Left lung (tissue), 10 donors: ENCODE measurements around the gene RFWD3. TPM values are rescaled to one million over a fixed set of nuclear protein-coding genes. Genes with fewer than 3 reads are reported as not detected.

Experiments
- ATAC-seq: fragments of 200-7000 bp; cut with Tn5 transposase; one replicate; pipeline ENCODE4 v1.9.1; 2020; ENCODE audit warnings: moderate library complexity
- DNase-seq, 4 donors: peaks; one replicate each; pipeline ENCODE4 v3.0.0-alpha.2; 2013 to 2020
- H3K27ac ChIP-seq, 2 donors: fragments of 200-600 bp; sonication (generic) in 1 of 2; one replicate each; pipeline versions ENCODE4 v1.5.0 to v1.8.0; 2020 to 2021
- H3K27me3 ChIP-seq, 2 donors: fragments of 200-600 bp; sonication (generic) in 1 of 2; one replicate each; pipeline versions ENCODE4 v1.5.0 to v1.8.0; 2020 to 2021
- H3K36me3 ChIP-seq, 2 donors: fragments of 200-600 bp; sonication (generic) in 1 of 2; one replicate each; pipeline versions ENCODE4 v1.5.0 to v1.8.0; 2020 to 2021
- H3K4me1 ChIP-seq, 2 donors: fragments of 200-600 bp; one replicate each; pipeline ENCODE4 v1.8.0; 2021
- H3K4me3 ChIP-seq, 2 donors: fragments of 200-600 bp; sonication (generic) in 1 of 2; one replicate each; pipeline versions ENCODE4 v1.5.0 to v1.8.0; 2020 to 2021; ENCODE audit warnings: mild to moderate bottlenecking in 1 of 2
- H3K9me3 ChIP-seq, 2 donors: fragments of 200-600 bp; sonication (generic) in 1 of 2; one replicate each; pipeline versions ENCODE4 v1.5.0 to v1.8.0; 2020 to 2021
- intact Hi-C, 2 donors: fragments of 100-400 bp; cut with DNase I; formaldehyde crosslinking; loops; one replicate each; pipeline versions ENCODE4 v1.11.2 to v1.14.2; 2022
- polyA plus RNA-seq, 6 donors: library from polyadenylated mRNA; unstranded; fragments of 120-200 nt; gene quantifications; one replicate each; pipeline ENCODE4 v1.2.1, GENCODE V29; 2013; ENCODE audit not compliant: insufficient read length in 6 of 6
- total RNA-seq, 2 donors: library from RNA; stranded (reverse); fragmentation: NEBNext Ultra II Directional; extraction: Animal tissue kit (Norgen Biotek cat#: 25700); gene quantifications; one replicate each; pipeline ENCODE4 v1.2.1, GENCODE V29; 2021
- TF ChIP-seq, protein P1 (sequence below), 2 donors: fragments of 200-600 bp; sonication (generic) in 1 of 2; IDR thresholded peaks; one replicate each; pipeline versions ENCODE4 v1.5.0 to v1.8.0; 2021; ENCODE audit warnings: antibody characterized with exemption in 2 of 2
- donor health status: DM: no; HTN: yes; CAD: no.
- donor health status: DM: no; HTN: no; CAD: no.

Gene RFWD3
- total and polyA plus RNA-seq, 8 donors, result 20.7 to 27.7 (median 24.2) TPM

DNA sequence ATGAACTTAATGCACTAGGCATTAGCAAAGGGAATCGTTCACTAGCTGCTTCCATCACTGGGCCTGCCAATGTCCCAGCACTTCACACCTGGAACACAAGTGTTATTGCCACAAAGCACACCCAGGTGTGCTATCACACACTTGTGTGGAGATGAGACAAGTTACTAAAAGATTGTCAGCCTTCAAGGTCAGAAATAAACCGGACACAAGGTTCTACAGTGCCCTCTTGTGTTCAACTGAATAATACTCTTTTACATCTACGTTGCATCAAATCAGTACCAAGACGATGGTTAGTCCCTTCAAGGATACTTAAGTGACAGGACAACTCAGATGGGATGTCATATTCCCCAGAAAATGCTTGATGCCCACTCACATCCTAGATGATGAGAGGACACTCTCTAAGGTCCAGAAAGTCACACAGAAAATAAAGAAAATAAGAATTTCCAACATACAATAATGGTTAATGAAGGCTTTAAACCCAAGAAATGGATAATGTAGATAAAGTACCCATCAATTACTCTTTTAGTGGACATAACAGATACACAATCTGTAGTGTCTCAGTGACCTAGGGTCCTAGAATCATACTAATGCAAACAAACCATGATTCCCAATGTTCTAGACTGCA, 43.4 kb downstream of the RFWD3 start:
- intact Hi-C loops, result loop anchor here in 1 of 2 donors (10.0 kb wide), 1 partner anchor 149 kb away; no protein-coding TSS in a partner anchor
- DNase-seq (peak in 1 of 4 donors; percentile 48), ATAC-seq (peak; percentile 76)
- H3K4me3 ChIP-seq, result no peak overlapping the region
- TF ChIP-seq, protein P1, sequence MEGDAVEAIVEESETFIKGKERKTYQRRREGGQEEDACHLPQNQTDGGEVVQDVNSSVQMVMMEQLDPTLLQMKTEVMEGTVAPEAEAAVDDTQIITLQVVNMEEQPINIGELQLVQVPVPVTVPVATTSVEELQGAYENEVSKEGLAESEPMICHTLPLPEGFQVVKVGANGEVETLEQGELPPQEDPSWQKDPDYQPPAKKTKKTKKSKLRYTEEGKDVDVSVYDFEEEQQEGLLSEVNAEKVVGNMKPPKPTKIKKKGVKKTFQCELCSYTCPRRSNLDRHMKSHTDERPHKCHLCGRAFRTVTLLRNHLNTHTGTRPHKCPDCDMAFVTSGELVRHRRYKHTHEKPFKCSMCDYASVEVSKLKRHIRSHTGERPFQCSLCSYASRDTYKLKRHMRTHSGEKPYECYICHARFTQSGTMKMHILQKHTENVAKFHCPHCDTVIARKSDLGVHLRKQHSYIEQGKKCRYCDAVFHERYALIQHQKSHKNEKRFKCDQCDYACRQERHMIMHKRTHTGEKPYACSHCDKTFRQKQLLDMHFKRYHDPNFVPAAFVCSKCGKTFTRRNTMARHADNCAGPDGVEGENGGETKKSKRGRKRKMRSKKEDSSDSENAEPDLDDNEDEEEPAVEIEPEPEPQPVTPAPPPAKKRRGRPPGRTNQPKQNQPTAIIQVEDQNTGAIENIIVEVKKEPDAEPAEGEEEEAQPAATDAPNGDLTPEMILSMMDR (IDR thresholded peaks at IDR 0.05), result peak; percentile 50 to 57
- H3K4me1 ChIP-seq, result no peaks in the 10 kb centered on the region
- H3K27ac ChIP-seq, result no peak overlapping the region
- no peaks in the 10 kb centered on the region for H3K9me3 ChIP-seq
- no peaks in the 10 kb centered on the region for H3K27me3 ChIP-seq
- H3K36me3 ChIP-seq, result peaks cover 0 to 89% of the 10 kb centered on the region in 2 donors

DNA sequence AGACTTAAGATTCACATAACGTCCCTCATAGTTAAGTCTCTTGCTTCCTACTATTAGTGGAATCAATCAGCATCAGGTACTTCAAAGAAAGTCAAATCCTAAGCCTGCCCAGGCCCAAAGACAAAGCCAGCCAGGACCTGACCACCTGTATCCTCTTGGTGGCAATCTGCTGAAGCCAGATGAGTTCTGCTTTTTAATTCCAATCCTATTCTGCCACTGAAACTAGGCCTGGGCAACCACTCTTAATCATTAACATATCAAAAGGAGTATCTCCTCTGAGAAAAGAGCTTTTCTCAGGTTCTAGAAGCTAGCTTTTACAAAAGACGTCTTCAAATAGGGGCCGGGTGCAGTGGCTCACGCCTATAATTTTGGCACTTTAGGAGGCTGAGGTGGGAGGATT, 44.7 kb downstream of the RFWD3 start:
- H3K27me3 ChIP-seq, result no peaks in the 10 kb centered on the region
- no peaks in the 10 kb centered on the region for H3K4me1 ChIP-seq
- H3K9me3 ChIP-seq, result no peaks in the 10 kb centered on the region
- no peak for ATAC-seq
- H3K36me3 ChIP-seq, result peaks cover 0 to 80% of the 10 kb centered on the region in 2 donors
- TF ChIP-seq, protein P1 (IDR thresholded peaks at IDR 0.05), result no peak
- intact Hi-C loops, result loop anchor here in 1 of 2 donors (10.0 kb wide), 1 partner anchor 147 kb away; no protein-coding TSS in a partner anchor
- H3K4me3 ChIP-seq, result no peak overlapping the region
- no peak overlapping the region for H3K27ac ChIP-seq
- DNase-seq, result no peak

DNA sequence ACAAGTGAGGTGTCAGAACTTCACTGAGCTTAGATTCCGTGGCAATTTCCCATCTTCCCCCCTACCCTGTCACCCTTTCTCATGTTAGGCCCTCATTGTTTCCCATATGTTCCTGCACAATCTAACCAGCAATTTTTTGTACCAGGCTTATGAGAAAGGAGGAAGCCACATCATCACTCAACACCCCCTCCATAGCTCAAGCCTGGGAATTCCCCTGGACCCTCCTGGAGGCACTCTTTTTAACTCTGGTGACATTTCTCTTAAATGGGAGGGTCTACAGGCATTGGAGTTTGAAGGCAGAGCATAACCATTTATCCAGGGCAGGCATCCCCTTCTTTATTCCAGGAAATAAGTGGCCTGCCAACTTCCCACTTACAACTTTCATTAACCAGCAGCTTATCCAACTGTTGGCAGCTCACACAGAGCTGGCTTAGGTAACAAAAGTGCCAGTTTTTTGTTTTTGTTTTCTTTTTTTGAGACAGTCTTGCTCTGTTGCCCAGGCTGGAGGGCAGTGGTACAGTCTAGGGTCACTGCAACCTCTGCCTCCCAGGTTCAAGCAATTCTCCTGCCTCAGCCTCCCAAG, 49.4 kb downstream of the RFWD3 start:
- ATAC-seq, result no peak
- no peak for DNase-seq
- TF ChIP-seq, protein P1 (IDR thresholded peaks at IDR 0.05), result no peak

DNA sequence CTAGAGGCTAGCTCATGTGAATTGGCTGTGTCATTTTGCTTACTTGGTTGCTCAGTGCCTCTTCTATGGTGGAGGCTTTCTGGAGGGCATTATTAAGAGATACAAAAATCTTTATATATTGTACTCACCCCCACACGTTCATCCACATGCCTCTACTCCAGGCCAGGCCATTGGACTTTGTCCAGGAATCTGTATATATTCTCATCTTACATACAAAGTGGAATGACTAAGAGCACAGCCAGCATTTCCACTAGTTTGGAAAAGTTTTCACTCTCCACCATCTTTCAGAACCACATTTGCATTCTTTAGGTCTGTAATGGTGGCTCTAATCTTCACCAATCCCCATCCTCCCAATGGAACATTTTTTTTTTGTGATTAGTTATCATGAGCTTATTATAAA, 55.0 kb downstream of the RFWD3 start:
- peaks cover 0 to 6% of the 10 kb centered on the region in 2 donors for H3K36me3 ChIP-seq
- H3K27me3 ChIP-seq, result no peaks in the 10 kb centered on the region
- H3K27ac ChIP-seq, result no peak overlapping the region
- H3K4me3 ChIP-seq, result no peak overlapping the region
- intact Hi-C loops, result no loop called here
- TF ChIP-seq, protein P1 (IDR thresholded peaks at IDR 0.05), result no peak
- peaks cover 0 to 9% of the 10 kb centered on the region in 2 donors for H3K4me1 ChIP-seq
- DNase-seq (no peak), ATAC-seq (no peak)
- H3K9me3 ChIP-seq, result no peaks in the 10 kb centered on the region

More for the DNA sequence above, 49.4 kb downstream of the RFWD3 start:
- Histone ChIP-seq H3K4me3 (no peak overlapping the region), H3K27me3 (no peaks in the 10 kb centered on the region), H3K36me3 (peaks cover 0 to 38% of the 10 kb centered on the region in 2 donors), H3K27ac (no peak overlapping the region), H3K4me1 (no peaks in the 10 kb centered on the region), H3K9me3 (no peaks in the 10 kb centered on the region)
- intact Hi-C loops, result no loop called here

DNA sequence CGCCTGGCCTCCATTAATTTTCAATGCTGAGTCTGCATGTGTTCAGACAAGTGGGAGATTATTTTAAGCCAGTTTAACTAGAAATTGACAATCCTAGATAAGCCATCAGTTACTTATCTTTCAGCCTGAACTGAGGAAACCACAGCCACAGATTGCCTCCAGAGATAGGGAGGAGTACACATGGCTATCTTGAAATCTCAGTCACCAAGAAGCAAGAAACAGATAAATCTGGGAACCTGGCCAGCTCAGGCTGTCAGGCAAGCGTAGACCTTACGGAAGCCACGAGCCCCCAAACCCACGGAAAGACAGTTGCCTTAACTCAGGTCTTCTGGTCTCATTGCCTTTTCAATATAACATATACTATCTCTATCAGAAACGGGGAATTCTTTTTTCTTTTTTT, 57.7 kb downstream of the RFWD3 start:
- intact Hi-C loops, result no loop called here
- ATAC-seq, result no peak
- no peak for DNase-seq
- no peaks in the 10 kb centered on the region for H3K36me3 ChIP-seq
- TF ChIP-seq, protein P1 (IDR thresholded peaks at IDR 0.05), result no peak
- peaks cover 17 to 30% of the 10 kb centered on the region in 2 donors for H3K4me1 ChIP-seq
- no peaks in the 10 kb centered on the region for H3K9me3 ChIP-seq
- H3K4me3 ChIP-seq, result no peak overlapping the region
- H3K27ac ChIP-seq, result no peak overlapping the region
- H3K27me3 ChIP-seq, result no peaks in the 10 kb centered on the region
